ENCODE results near the gene TBCE.
"Not testable (repeated sequence)": the region's sequence is repeated elsewhere in the genome, so short reads cannot be mapped to it uniquely, and the experiment has no call there.

The TBCE gene

DNA sequence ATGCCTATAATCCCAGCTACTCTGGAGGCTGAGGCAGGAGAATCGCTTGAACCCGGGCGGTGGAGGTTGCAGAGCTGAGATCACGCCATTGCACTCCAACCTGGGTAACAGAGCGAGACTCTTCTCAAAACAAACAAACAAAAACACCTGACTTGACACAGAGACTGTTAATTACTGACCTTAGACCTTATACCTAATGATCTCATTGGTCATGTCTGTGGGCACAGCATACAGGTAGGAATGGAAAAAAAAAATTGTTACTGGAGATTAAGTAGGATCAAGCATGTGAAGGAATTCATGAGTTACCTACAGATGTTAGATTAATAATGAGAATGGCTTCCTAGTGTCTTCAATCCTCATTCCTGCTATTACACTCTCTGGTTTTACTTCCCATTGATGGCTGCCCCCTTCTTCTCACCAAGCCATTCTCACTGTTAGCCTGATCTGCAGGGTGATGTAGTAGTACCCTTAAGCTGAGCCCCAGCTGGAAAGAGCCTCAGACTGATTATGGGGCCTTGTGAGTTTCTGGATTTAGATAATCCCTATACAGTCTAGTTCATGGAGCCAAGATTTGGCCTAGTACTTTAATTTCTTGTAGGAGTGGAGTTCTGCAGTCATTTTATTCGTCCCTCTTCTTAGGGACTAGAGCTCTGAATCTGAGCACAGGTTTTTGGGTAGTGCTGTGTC is 8.8 kb downstream of the TBCE start:
- TF ChIP-seq, protein P1, sequence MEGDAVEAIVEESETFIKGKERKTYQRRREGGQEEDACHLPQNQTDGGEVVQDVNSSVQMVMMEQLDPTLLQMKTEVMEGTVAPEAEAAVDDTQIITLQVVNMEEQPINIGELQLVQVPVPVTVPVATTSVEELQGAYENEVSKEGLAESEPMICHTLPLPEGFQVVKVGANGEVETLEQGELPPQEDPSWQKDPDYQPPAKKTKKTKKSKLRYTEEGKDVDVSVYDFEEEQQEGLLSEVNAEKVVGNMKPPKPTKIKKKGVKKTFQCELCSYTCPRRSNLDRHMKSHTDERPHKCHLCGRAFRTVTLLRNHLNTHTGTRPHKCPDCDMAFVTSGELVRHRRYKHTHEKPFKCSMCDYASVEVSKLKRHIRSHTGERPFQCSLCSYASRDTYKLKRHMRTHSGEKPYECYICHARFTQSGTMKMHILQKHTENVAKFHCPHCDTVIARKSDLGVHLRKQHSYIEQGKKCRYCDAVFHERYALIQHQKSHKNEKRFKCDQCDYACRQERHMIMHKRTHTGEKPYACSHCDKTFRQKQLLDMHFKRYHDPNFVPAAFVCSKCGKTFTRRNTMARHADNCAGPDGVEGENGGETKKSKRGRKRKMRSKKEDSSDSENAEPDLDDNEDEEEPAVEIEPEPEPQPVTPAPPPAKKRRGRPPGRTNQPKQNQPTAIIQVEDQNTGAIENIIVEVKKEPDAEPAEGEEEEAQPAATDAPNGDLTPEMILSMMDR (IDR thresholded peaks at IDR 0.05) = no peak
- H3K36me3 ChIP-seq = peaks cover 21% of the 10 kb centered on the region
- no peak overlapping the region for H3K4me3 ChIP-seq (ENCODE audit: low read depth in 1 of 2, low read length in 1 of 2)

DNA sequence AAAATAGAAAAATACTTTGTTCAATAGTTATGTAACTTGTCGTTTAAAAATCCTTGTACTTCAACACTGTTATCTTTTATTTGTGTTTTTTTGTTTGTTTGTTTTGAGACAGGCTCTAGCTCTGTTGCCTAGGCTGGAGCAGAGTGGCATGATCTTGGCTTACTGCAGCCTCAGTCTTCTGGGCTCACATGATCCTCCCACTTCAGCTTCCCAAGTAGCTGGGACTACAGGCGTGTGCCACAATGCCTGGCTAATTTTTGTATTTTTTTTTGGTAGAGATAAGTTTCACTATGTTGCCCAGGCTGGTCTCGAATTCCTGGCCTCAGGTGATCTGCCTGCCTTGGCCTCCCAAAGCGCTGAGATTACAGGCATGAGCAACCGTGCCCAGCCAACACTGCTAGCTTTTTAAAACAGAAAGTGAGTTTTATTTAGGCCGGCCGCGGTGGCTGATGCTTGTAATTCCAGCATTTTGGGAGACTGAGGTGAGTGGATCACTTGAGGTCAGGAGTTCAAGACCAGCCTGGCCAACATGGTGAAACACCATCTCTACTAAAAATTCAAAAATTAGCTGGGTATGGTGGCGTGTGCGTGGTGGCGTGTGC is 11.0 kb downstream of the TBCE start:
- not testable (repeated sequence) for H3K9me3 ChIP-seq; H3K4me1 ChIP-seq (ENCODE audit: control insufficient read depth in 1 of 2, insufficient read depth in 1 of 2, low read depth in 1 of 2, low read length in 1 of 2); H3K27me3 ChIP-seq; H3K27ac ChIP-seq; H3K4me3 ChIP-seq (ENCODE audit: low read depth in 1 of 2, low read length in 1 of 2)
- H3K36me3 ChIP-seq = peaks cover 25% of the 10 kb centered on the region

More for the DNA sequence above, 8.8 kb downstream of the TBCE start:
- no peaks in the 10 kb centered on the region for H3K27me3 ChIP-seq
- no peak overlapping the region for H3K27ac ChIP-seq
- H3K9me3 ChIP-seq = no peaks in the 10 kb centered on the region
- no peaks in the 10 kb centered on the region for H3K4me1 ChIP-seq (ENCODE audit: control insufficient read depth in 1 of 2, insufficient read depth in 1 of 2, low read depth in 1 of 2, low read length in 1 of 2)

GRCh38 chr1:235381955-235382739 is 14.9 kb downstream of the TBCE start:
- H3K27me3 ChIP-seq; H3K27ac ChIP-seq; H3K9me3 ChIP-seq; H3K4me3 ChIP-seq (ENCODE audit: low read depth in 1 of 2, low read length in 1 of 2); H3K4me1 ChIP-seq (ENCODE audit: control insufficient read depth in 1 of 2, insufficient read depth in 1 of 2, low read depth in 1 of 2, low read length in 1 of 2): not testable (repeated sequence)
- H3K36me3 ChIP-seq = peaks cover 25% of the 10 kb centered on the region

- H3K27ac ChIP-seq; H3K9me3 ChIP-seq; H3K4me3 ChIP-seq (ENCODE audit: low read depth in 1 of 2, low read length in 1 of 2); H3K36me3 ChIP-seq; H3K27me3 ChIP-seq; H3K4me1 ChIP-seq (ENCODE audit: control insufficient read depth in 1 of 2, insufficient read depth in 1 of 2, low read depth in 1 of 2, low read length in 1 of 2): not testable (repeated sequence)
These were observed 18.4 kb downstream of the TBCE start for GRCh38 chr1:235385633-235386032.

DNA sequence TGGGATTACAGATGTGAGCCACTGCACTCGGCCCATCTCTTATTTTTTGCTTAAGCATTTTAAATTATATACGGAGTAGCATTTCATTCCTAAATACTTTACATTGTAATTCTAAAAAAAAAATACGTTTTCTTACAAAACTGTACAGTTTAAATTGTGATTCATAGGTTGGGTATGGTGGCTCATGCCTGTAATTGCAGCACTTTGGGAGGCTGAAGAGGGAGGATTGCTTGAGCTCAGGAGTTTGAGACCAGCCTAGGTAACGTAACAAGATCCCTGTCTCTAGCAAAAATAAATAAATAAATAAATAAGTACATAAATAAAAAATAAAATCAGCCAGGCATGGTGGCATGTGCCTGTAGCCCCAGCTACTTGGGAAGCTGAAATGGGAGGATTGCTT is 24.6 kb downstream of the TBCE start:
- Histone ChIP-seq H3K27me3 (no peaks in the 10 kb centered on the region), H3K36me3 (no peaks in the 10 kb centered on the region), H3K9me3 (no peaks in the 10 kb centered on the region), H3K4me3 (ENCODE audit: low read depth in 1 of 2, low read length in 1 of 2) (no peak overlapping the region), H3K4me1 (ENCODE audit: control insufficient read depth in 1 of 2, insufficient read depth in 1 of 2, low read depth in 1 of 2, low read length in 1 of 2) (peaks cover 0 to 9% of the 10 kb centered on the region in 2 experiments), H3K27ac (no peak overlapping the region)
- TF ChIP-seq, protein P1 (IDR thresholded peaks at IDR 0.05) = no peak

DNA sequence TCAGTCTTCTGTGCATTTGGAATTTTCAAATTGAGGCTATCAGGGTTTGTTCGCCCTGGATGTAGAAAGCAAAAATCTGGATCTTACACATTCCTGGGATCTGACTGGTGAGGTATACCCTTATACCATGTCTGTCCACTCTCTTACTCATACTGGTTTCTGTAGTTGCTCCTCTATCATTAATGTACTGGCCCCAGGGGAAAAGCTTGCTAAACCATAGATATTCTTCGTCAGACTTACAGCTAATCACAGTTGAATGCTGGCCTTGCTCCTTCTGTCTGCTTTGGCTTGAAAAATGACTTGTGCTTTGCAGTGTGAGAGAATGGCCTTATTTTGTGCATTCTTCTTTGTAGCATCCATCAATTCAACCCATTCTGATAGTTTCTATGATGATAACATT is 30.5 kb downstream of the TBCE start:
- TF ChIP-seq, protein P1 (IDR thresholded peaks at IDR 0.05) = no peak
- Histone ChIP-seq H3K27ac (no peak overlapping the region), H3K36me3 (no peaks in the 10 kb centered on the region), H3K9me3 (no peaks in the 10 kb centered on the region), H3K4me1 (ENCODE audit: control insufficient read depth in 1 of 2, insufficient read depth in 1 of 2, low read depth in 1 of 2, low read length in 1 of 2) (peaks cover 0 to 1% of the 10 kb centered on the region in 2 experiments), H3K27me3 (no peaks in the 10 kb centered on the region), H3K4me3 (ENCODE audit: low read depth in 1 of 2, low read length in 1 of 2) (no peak overlapping the region)

DNA sequence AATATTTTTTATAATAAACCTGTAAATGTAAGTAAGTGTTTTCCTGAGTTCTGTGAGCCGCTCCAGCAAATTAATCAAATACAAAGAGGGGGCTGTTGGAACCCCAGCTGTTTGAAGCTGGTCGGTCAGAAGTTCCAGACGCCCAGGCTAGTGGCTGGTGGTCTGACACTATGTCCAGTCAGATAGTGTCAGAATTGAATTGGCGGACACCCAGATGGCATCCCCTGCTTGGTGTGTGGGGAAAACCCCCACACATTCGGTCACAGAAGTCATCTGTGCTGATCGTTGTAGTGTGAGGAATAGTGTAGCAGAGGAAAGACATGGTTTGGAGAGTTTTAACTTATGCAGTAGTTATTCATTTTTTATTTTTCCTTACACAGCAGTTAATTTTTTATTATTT is 32.4 kb downstream of the TBCE start:
- no peaks in the 10 kb centered on the region for H3K36me3 ChIP-seq
- peaks cover 6 to 11% of the 10 kb centered on the region in 2 experiments for H3K4me1 ChIP-seq (ENCODE audit: control insufficient read depth in 1 of 2, insufficient read depth in 1 of 2, low read depth in 1 of 2, low read length in 1 of 2)
- H3K9me3 ChIP-seq = no peaks in the 10 kb centered on the region
- no peak overlapping the region for H3K4me3 ChIP-seq (ENCODE audit: low read depth in 1 of 2, low read length in 1 of 2)
- H3K27ac ChIP-seq = no peak overlapping the region
- no peaks in the 10 kb centered on the region for H3K27me3 ChIP-seq
- TF ChIP-seq, protein P1 (IDR thresholded peaks at IDR 0.05) = no peak
